GM21423 (cell line): ENCODE data around the gene TSPAN4.

Source experiments
- ATAC-seq: cut with Tn5 transposase; IDR thresholded peaks from one replicate; pipeline ENCODE4 v1.9.1; 2021; ENCODE audit warnings: mild to moderate bottlenecking, moderate library complexity; ENCODE audit not compliant: unreplicated experiment

Gene TSPAN4

DNA sequence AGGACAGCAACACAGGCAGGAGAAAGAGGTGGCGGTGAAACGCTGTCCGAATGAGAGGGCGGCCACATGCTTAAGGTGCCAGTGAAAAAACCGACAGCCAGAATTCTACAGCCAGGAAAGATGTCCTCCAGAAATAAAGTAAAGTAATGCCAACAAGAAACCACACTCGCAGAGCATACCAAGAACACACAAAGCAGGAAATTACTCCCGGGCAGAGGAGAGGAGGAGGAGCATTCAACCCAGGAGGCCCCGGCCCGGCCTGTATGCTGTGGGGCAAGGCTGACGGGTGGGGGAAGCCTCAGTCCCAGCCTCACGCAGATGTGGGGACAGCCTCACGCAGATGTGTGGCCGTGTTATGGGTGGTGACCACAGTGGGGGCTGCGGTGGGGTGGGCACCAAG is 39.9 kb downstream of the TSPAN4 start:
- no peak for ATAC-seq

DNA sequence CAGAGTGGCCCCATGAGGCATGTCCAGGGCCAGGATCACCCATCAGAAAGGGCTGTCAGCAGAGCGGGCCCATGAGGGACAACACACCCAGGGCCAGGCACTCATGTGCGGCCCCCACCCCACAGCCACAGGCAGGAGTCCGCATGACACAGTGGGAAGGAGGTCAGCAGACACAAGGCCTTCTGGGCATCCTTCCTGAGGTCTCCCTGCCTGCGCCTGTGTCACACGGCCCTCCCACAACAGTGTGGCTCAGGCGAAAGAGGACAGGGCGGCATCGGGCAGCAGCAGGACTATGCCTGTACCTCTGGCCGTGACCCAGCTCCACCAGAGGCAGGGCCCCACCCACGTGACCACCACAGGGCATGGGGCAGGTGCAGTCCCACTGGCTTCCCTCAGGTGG is 40.9 kb downstream of the TSPAN4 start:
- no peak for ATAC-seq

DNA sequence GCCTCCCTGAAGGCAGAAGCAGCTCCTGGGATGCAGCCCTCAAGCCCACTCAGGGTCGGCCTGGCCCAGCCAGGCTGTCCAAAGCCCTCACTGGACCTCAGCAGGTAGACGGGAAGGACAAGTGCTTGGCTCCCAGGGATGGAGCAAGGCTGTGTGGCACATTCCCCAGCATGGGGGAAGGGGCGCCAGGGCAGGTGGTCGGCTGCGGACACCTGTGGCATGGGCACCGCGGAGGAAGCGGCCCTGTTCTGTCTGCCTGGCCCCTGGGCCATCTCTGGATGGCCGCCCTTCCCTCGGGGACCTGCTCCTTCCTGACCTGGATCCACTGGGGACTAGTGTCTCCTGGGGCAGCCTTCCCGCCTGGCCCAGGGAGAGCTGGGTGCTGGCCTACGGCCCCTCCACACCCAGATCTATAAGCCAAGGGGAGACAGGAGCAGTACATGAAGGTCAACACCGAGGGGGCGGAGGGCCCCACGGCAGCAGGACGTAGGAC is 42.0 kb downstream of the TSPAN4 start:
- ATAC-seq, result no peak

DNA sequence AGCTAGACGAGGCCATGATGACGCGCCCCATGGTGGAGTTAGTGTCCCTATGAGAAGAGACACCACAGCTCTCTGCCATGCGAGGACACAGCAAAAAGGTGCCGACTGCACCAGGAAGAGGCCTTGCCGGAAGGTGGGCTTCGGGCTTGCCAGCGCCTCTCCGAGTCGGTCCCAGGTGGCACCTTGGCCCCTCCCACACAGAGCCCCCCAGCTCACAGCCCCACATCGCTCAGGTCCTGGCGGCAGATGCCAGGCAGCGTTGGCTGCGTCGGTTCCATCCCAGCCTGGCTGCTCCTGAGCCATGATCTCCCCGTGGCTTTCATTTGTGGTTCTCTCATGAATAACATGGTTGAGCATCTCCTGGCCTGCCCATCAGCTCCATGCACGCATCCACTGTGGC is 43.9 kb downstream of the TSPAN4 start:
- no peak for ATAC-seq

DNA sequence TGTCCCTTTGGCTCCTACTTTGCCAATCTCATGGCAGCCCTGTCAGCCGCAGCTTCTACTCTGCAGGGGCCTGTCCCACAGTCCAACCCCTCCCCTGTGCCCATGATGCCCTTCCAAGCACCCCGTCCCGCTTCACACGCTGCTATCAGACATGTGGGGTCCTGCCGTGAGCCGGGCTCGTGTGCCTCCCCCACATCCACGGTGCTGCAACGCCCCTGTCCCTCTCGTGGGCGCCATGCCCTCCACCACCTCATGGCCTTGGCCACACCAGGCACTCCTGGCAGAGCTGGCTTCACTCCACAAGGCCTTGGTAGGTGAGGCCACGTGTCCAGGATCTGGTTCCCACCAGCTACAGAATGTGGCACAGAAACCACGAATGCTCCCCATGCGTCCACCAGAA is 44.9 kb downstream of the TSPAN4 start:
- no peak for ATAC-seq

DNA sequence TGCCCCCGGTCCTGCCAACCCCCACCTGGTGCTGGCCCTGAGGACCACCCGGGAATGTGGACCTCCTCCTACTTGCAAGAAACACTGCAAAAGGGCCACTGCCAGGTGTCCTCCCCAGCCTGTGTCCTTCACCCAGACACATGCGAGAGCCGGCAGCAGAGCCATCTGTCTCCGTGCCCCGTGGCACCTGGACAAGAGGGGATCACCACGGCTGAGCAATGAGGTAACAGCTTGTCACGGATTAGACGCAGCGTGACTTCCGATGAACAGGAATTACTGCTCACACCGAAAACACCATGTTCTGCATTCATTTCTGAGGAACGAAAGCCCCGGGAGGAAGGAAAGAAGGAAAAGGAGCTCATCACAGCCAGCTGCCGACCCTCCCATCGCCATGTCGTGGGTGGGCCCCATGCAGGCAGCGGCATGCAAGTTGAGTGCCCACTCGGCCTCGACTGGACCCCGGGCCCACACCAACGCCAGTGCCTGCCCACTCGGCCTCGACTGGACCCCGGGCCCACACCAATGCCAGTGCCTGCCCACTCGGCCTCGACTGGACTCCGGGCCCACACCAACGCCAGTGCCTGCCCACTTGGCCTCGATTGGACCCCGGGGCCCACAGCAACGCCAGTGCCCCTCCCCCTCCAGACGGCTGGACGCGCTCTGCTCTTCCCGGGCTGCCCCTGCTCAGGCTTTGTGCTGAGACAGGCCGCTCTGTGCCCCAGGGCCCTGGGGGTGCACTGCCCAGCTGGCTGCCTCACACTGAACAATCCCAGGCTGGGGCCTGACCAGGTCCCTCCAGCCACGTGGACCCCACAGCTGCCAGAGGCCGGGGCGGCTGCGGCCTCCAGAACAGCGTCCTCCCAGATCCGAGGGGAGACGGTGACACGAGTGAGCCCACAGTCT is 45.9 kb downstream of the TSPAN4 start:
- no peak for ATAC-seq

DNA sequence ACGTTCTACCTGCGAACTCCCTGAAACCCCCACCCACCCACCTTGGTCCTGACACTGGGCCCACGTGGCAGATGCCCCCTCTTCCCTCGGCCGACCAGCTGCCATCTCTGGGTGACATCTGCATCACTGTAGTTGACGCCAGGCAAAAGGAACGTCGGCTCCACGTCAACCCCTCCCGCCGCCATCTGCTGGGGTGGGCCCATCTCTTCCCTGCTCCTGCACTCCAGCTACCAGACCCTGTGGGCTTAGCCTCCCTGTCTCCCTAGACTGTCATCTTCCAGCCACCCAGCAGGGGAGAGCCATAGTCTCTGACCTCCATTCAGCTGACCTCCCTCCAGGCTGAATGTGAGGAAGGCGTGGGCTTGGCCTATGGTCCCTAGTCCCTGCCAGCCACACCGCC is 46.6 kb downstream of the TSPAN4 start:
- ATAC-seq, result no peak

DNA sequence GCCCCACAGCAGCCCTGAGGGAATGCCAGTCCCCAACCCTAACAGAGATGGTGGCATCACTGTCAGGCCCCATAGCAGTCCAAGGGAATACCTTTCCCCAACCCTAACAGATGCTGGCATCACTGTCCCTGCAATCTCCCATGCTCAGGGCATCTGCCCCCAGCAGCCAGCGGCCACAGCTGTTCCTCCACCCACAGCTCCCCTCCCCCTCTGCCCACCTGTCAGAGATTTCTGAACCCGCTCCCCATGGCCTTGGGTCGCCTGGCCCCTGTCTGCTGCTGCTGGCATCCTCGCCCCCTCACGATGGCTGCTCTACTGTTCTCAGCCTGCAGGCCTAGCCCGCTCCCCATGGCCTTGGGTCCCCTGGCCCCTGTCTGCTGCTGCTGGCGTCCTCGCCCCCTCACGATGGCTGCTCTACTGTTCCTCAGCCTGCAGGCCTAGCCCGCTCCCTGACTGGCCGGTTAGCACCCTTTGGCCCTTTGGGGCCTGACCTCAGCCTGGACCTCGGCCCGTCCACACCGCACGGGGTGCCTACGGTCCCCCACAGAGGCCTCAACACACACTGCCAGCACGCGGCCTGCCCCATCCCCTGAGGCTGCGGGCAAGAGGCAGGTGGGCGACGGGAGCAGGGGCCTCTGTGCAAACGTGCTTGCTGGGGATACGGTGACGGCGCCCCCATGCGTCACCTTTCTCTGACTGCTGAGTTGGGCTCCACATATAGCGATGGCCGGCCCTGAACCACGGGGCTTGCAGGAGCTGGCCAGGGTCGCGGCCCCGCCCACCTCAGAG is 47.2 kb downstream of the TSPAN4 start:
- no peak for ATAC-seq

DNA sequence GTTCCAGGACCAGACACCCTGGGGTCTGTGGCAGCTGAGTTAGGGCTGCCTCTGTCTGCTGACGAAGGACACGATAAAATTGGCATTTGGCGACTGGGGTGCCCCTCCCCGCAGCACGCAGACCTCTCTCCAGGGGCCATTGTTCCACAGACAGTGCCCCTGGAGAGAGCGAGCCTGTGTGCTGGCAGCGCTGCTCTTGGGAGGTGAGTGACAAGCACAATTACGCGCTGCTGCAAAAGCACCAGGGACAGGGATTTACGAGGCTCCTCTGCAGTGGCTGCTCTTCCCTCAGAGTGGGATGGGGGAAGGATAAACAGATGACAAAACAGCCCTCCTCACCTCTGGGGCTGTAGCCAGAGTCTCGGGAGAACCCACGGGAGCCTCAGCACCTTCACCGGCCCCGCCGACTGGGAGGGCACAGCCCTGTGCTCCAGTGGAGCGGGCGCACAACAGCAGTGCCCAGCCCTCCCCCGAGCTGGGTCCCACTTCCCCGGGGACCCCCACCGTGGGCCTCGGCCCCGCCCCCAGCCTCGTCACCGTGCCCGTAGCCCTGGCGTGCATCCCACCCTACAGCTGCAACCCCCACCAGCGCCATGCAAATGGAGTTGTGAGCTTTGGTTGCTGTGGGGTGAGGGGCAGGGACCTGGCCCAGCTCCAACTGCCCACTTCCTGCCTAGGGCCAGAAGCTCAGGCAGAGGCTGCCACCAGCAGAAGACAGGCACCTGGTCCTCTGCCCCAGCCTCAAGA is 48.3 kb downstream of the TSPAN4 start:
- ATAC-seq, result no peak

DNA sequence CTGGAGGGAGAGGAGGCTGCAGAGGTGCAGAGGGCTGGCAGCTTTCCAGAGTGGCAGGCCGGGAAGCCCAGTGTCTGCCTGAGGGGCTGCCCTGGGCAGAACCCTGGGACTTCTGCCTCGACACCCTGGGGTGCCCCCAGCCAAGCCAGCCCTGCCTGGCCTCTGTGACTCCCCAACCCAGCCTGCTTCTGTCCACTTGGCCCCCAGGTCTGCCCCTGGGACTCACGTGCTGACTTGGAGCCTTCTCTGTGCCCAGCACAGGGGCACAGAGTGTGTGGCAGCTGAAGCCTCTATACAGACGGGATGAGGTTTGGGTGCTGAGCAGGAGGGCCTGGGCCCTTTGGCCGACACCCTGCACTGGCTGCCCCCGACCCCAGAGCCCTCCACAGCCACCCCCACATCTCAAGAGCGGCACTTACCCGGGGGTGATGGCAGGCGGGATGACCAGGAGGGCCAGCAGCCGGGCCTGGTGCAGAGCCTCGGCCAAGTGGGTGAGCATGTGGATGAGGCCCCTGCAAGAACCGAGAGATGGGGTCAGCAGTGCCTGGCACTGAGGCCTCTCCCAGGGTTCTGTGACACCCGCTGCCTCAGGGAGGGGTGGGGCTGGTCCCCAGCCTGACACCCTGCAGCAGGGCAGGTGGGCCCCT is 50.5 kb downstream of the TSPAN4 start:
- no peak for ATAC-seq

DNA sequence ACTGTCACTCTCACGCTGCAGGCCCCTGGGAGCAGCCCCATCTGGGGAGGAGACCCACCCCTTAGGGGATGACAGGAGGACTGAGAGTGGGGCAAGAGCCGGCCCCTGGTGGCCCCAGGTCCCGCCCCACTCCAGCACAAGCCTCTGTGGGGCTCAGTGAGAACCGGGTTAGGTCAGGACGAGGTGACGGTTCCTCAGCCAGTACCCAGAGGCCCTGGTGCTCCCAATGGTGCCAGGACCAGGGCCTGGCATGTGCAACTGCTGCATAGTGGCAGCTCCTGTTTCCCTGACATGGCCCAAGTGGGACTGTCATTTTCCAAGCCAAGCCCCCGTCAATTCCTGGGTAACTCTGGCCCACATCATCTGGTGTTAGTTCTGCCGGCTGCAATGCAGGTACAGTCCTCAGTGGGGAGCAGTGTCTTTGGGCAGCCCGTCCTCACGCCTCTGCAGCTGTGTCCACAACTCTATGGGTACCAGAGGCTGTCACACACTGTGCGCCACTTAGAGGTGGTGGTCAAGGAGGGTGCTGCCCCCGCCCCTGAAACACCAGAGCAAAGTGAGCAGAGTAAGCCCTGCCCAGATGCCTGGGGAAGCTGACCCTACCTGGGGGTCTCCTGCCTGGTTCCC is 52.0 kb downstream of the TSPAN4 start:
- ATAC-seq, result no peak

DNA sequence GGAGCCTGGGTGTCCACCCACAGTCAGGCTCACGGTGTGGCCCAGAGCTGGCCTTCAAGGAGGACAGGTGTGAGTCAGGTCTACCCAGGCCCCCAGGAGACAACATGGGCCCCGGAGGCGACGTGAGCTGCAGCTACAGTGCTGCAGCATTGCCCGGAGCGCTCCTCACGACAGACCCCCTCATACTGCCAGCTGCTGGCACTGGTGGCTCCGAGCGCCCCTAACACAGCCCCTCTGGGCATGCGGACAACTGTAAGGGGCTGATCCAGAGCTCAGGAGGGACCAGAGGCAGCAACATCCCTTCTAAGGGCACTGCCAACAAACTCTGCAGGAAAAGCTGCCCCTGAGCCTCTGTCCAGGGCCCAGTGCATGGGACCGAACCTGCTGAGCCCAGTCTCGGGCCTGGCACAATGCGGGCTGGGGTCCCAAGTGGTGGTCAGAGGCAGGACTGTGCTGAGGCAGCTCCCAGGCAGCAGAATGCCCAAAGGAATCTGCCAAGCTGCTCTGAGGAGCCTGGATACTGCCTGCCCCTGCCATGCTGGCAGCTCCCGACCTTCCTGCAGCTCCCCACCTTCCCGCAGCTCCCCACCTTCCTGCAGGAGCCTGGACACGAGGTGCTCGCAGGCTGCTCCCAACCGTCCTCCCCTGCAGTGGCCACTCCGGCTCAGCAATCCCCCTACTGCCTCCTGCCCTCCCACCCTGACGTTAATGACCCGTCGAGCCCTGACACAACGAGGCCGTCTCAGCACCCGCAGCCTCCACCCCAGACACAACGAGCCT is 52.9 kb downstream of the TSPAN4 start:
- no peak for ATAC-seq

DNA sequence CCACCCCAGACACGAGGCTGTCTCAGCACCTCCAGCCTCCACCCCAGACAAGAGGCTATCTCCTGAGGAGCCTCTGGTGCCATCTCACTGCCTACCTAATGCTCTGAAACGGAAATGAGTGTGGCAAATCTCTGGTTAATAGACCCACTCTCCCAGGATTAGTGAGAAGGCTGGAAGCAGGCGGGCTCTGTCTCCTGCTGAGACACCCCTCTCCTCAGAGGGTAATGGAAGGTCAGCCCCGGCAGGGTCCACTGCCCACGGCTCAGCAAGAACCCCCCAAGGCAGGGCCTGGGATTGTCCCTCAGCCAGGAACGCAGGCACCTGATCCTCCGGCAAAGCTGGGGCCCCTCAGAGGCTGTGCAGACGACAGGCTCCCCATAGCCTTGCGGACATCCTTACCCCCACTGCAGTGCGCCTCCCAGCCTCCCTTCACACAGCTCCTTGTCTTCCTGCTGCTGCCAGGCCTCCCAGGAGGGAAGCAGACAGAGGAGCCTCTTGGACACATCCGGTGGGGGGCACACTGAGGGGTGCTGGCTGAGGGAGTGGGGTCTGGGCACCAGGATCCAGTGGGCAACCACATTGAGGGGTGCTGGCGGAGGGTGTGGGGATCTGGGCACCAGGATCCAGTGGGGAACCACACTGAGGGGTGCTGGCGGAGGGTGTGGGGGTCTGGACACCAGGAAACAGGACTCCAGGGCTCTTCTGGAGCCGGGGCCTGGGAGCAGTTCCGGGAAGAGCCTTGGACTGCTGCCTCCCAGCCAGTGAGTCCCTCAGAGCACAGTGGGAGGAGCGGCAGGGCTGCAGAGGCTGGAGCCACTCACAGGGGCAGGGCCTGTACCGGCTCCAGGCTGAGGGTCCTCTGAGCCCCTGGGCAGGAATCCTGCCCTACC is 54.8 kb downstream of the TSPAN4 start:
- ATAC-seq, result no peak

DNA sequence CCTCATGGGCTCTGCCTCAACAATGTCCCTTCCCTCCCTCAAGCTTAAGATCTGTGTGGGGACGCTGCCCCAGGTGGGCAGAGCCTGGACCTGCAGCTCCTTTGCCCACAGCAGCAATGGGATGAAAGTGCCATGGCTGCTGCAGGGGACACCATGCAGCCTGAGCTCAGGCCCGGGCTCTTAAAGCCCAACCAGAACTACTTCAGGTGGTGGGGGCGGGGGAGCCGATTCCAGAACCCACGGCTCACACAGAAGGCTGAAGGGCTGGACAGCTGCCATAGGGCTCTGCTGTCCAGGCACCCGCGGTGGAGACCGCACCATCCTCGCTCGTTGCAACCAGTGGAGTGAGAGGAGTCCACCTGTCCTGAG is 55.5 kb downstream of the TSPAN4 start:
- no peak for ATAC-seq

DNA sequence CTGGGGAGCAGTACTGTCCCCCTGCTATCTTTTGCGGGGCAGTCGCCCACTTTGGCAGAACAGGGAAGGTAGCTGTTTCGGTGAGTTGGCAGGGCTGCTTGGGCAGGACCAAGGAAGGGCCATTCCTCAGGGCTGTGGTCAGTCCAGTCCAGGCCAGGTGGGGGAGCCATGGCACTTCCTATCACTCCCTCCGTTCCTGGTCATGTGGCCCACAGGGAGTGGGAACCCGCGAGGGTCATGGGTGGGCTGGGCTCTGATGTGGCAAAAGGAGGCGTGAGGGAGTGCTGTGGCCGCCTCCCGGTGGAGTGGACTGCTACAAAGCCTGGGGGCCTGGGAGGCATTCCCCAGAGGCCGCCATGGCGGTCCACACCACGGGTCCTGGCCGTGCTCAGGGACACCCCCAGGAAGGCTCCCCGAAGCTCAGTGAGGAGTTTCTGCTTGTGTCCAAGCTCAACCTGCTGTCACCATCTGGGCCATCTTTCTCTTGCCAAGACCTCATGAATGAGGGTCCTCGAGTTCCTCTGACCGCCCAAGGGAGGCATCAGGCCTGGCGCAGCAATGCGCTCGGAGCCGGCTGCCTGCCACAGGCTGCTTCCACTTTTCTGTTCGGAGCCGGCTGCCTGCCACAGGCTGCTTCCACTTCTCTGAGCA is 56.0 kb downstream of the TSPAN4 start:
- no peak for ATAC-seq

DNA sequence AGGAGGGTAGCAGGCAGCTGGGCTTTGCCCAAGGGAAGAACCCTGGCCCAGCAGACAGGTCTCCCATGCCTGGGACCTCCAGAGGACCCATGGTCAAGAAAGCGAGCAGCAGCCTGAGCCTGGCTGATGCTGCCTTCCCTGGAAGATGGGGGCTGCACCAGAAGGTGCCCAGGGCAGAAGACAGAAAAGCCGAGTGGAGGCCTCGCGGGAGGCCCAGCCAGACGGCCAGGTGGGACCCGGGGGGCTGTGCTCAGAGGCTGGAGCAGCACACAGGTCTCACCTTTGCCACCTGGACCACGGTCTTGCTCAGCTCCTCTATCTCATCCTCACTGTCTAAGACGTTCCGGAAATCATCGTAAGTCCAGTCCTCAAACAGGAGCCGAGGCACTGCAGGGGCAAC is 57.1 kb downstream of the TSPAN4 start:
- no peak for ATAC-seq

DNA sequence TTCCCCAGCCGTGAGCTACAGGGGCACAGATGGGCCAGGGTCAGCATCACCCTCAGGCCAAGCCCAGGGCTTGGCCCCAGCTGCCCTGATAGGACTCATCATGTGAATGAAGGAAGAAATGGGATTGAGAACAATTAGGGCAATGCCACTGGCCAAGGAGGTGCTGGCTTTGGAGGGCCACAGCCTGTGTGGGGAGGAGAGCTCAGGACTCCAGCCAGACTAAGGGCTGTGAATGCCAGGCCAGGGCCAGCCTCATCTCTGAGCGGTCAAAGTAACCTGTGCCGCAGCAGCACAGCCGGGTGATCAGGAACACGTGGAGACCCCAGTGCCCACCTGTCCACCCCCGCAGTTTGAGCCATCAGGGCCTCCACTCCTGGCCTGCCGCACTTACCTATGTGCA is 57.9 kb downstream of the TSPAN4 start:
- no peak for ATAC-seq

DNA sequence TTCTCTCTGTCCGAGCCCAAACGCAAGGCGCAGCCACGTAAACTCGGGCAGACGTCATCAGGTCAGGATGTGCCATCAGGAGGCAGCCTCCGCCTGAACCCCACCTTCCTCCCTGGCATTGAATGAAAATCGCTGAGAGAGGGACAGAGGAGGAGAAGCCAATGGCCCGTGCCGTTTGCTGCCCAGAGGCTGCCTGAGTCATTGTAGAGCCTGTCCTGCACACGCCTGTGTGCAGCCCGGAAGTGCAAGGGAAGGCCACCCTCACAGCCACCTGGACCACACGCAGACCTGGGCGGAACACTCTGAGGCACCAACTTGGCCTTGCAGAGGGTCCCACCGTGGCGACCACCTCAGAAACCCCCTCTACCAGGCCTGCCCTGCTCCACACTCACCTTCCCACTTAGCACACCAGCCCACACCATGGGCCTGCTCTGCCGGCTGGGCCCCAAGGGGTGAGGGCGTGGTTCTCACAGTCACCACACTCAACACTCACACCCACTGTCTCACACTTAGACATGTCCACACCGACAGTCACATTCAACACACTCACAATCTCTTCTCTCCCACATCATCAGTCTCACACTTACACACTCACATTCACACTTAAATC is 58.9 kb downstream of the TSPAN4 start:
- ATAC-seq, result no peak
